ENCODE results near the gene RBM20. TPM values are rescaled to one million over a fixed set of nuclear protein-coding genes. Genes with fewer than 3 reads are reported as not detected.

Gene RBM20
- total and polyA plus RNA-seq, 10 of the 15 experiments (the other 5 are each of a cell fraction or from before 2014, with no cell fraction given) = 0.04 to 0.26 (median 0.15) TPM

GRCh38 chr10:110664483-110665420 is 20.6 kb downstream of the RBM20 start:
- no peak for DNase-seq (ENCODE audit: low read depth, low spot score)
- intact Hi-C loops (cut with micrococcal nuclease; ENCODE audit: unreplicated experiment) = no loop called here
- Histone ChIP-seq H2AFZ (ENCODE audit: control insufficient read depth, low read depth, low read length) (no peak overlapping the region), H4K20me1 (ENCODE audit: control insufficient read depth, insufficient read depth) (no peaks in the 10 kb centered on the region), H3K4me2 (ENCODE audit: control insufficient read depth, insufficient read depth) (no peak overlapping the region), H3K4me1 (ENCODE audit: control insufficient read depth, insufficient read depth, low read length) (peaks cover 3% of the 10 kb centered on the region), H3K36me3 (ENCODE audit: control insufficient read depth in 2 of 2, insufficient read depth in 2 of 2, low read length in 1 of 2) (no peaks in the 10 kb centered on the region), H3K79me2 (ENCODE audit: control insufficient read depth, insufficient read depth, low read length) (no peaks in the 10 kb centered on the region), H3K27ac (ENCODE audit: control insufficient read depth, insufficient read depth) (no peak overlapping the region), H3K9ac (ENCODE audit: control insufficient read depth, insufficient read depth, low read length) (no peak overlapping the region), H3K27me3 (replicated peaks in 1 of 2; ENCODE audit: control insufficient read depth in 2 of 2, insufficient read depth in 2 of 2, low read length in 1 of 2) (no peaks in the 10 kb centered on the region), H3K9me3 (replicated peaks; ENCODE audit: control insufficient read depth, insufficient read depth, low read length) (no peaks in the 10 kb centered on the region), H3K4me3 (no peak overlapping the region)
- FAIRE-seq = no peak
- in situ Hi-C loops (cut with MboI) = no loop called here
- no peak for ATAC-seq
- ChIA-PET RAD21 (ENCODE audit: unreplicated experiment) (no interaction called here), SMC1A (ENCODE audit: uncharacterized antibody, unreplicated experiment) (interaction anchor here (0.9 to 1.6 kb wide), 5 partner anchors 8 to 51 kb away, joined by 3 read pairs; no protein-coding TSS in a partner anchor), CTCF (interaction anchor here (0.8 to 3.0 kb wide), 5 partner anchors 8 to 54 kb away, joined by 3 to 22 read pairs (median 5); no protein-coding TSS in a partner anchor), POLR2A (interaction anchor here (0.5 kb wide), 1 partner anchor 58 kb away, joined by 3 read pairs; no protein-coding TSS in a partner anchor)
- BruUV-seq (replicated peaks) = no TSS peak
- WGBS (ENCODE audit: insufficient coverage, insufficient replicate concordance, low lambda C conversion rate, missing lambda C conversion rate) = 69% methylated on average over 10 of the region's 10 CpGs
- no peak for TF ChIP-seq ASH2L (IDR thresholded peaks at IDR 0.05; ENCODE audit: borderline replicate concordance, low read depth)
- TF ChIP-seq CTCF (IDR thresholded peaks at IDR 0.05 in 2 of 3, conservative IDR thresholded peaks at IDR 0.05 in 1 of 3; ENCODE audit: control insufficient read depth in 2 of 3, extremely low read depth in 1 of 3, insufficient read depth in 1 of 3, low read depth in 3 of 3, low read length in 3 of 3) = no peak
- TF ChIP-seq CUX1 (IDR thresholded peaks at IDR 0.05; ENCODE audit: insufficient replicate concordance, low read depth, low read length) = no peak
- TF ChIP-seq BRCA1 (IDR thresholded peaks at IDR 0.05; ENCODE audit: low read depth, low read length) = no peak
- no peak for TF ChIP-seq RAD51 (IDR thresholded peaks at IDR 0.05)
- TF ChIP-seq FOS (IDR thresholded peaks at IDR 0.05; ENCODE audit: borderline replicate concordance, extremely low read depth, insufficient read length) = no peak
- TF ChIP-seq BACH1 (IDR thresholded peaks at IDR 0.05; ENCODE audit: borderline replicate concordance) = no peak
- no peak for TF ChIP-seq NR2C2 (IDR thresholded peaks at IDR 0.05; ENCODE audit: borderline replicate concordance, control insufficient read depth, insufficient read length, low read depth)
- TF ChIP-seq RELA (IDR thresholded peaks at IDR 0.05; ENCODE audit: borderline replicate concordance, partially characterized antibody) = no peak
- no peak for TF ChIP-seq RBBP5 (conservative IDR thresholded peaks at IDR 0.05)
- TF ChIP-seq RUNX3 (IDR thresholded peaks at IDR 0.05; ENCODE audit: low read length) = no peak
- TF ChIP-seq SUZ12 (IDR thresholded peaks at IDR 0.05; ENCODE audit: unreplicated experiment) = no peak
- no peak for TF ChIP-seq BMI1 (IDR thresholded peaks at IDR 0.05; ENCODE audit: borderline replicate concordance)
- no peak for TF ChIP-seq SREBF2 (IDR thresholded peaks at IDR 0.05; ENCODE audit: low read length)

Measured in GM12878 (cell line).